Measurements from ENCODE around the gene NFKBIL1.
A peak's percentile ranks its signal among the peaks of the same experiment; 100 is the strongest.
"Not testable (repeated sequence)": the region's sequence is repeated elsewhere in the genome, so short reads cannot be mapped to it uniquely, and the experiment has no call there.

Gene NFKBIL1

DNA sequence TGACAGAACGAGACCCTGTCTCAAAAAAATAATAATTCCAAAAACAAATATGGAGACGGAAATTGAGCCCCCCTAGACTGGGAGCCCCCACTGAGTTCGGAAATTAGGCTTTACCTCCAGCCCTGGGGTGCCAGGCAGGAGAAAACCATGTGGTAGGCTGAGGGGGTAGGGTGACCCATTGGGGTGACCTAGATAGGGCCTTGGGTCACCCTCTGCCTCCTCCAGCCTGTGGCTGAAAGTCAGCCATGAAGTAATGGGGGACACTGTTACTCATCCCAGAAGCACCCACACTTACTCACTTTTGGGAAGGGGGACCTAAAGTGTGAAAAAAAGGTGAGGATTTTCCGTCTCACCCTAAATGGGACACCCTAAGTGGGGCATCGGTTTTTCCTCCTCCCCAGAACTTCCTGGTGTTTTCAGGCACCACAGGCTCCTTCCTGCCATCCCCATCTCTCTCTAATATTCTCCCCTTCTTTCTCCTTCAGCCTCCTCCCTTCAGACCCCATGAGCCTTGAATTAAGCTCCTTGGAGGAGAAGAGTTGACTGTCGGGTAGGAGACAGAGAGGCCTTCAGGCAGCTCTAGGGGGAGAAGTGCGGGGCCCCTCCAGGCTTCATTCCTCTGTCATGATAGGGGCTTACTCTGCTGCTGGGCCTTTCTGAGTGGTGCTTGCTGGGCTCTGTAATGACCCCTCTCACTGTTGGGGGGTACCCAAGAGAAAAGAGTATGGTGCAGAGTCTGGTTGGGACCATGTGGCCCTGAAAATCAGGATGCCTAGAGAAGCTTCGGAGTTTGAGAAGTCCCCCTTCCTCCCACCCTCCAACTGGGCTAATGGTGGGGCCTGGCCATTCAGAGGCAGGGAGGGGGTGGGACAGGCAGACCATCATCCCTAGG lies 32.4 kb downstream of the NFKBIL1 start:
- peak; percentile 67 for DNase-seq
- peak overlapping the region; percentile 97 for H3K4me3 Mint-ChIP-seq
- no peaks in the 10 kb centered on the region for H3K9me3 Mint-ChIP-seq
- H3K36me3 Mint-ChIP-seq (ENCODE audit: low read depth): peaks cover 69% of the 10 kb centered on the region
- H3K27me3 Mint-ChIP-seq: no peaks in the 10 kb centered on the region
- H3K4me1 Mint-ChIP-seq (ENCODE audit: low read depth): peaks cover 75% of the 10 kb centered on the region
- H3K27ac Mint-ChIP-seq: peak overlapping the region; percentile 91

DNA sequence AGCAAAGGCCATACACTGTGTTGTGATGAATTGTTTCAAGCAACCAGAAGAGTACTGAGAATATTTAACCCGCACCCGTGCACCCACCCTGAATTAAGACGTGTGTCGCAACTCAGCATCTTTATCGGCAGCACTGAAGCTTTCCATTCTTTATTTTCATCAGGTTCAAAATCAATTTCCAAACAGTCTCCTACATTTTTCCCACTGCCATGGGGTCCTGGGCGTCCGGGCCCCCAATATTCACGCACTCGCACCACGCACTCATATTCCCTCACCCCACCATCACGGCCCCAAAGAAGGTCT lies 33.0 kb downstream of the NFKBIL1 start:
- Mint-ChIP-seq H3K27ac (peak overlapping the region; percentile 91), H3K4me3 (peak overlapping the region; percentile 97), H3K4me1 (ENCODE audit: low read depth) (peaks cover 75% of the 10 kb centered on the region), H3K36me3 (ENCODE audit: low read depth) (peaks cover 64% of the 10 kb centered on the region), H3K9me3 (no peaks in the 10 kb centered on the region), H3K27me3 (no peaks in the 10 kb centered on the region)
- DNase-seq: no peak

DNA sequence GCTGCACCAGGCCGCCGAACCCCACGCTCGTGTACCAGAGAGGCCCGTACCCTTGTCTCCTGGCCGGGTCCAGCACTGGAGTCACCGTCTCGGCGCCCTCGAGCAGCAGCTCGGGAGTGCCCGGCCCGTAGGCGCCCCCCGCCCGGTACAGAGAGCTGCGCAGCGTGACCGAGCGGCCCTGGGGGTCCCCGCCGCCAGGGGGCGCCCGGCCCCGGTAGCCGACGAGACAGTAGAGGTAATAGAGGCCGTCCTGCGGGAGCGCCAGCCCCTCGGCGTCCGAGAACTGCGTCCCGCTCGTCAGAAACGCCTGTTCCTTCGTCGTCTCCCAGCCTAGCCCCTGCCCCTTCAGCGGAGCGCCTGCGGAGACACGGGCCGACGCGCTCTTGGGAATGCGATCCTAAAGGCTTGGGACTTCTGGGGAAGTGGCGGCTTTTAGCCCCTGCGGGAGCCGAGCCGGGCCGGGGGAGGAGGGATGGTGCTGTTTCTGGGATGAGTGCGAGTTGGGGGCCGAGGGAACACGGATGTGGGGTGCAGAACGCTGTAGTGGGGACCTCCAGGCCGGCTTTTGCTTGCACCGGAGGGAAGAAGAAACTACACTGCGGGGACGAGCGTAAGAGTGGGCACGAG lies 33.5 kb downstream of the NFKBIL1 start:
- H3K9me3 Mint-ChIP-seq: no peaks in the 10 kb centered on the region
- no peaks in the 10 kb centered on the region for H3K27me3 Mint-ChIP-seq
- H3K4me3 Mint-ChIP-seq: peak overlapping the region; percentile 97
- peaks cover 75% of the 10 kb centered on the region for H3K4me1 Mint-ChIP-seq (ENCODE audit: low read depth)
- peaks cover 59% of the 10 kb centered on the region for H3K36me3 Mint-ChIP-seq (ENCODE audit: low read depth)
- DNase-seq: peak; percentile 94
- H3K27ac Mint-ChIP-seq: peak overlapping the region; percentile 91

GRCh38 chr6:31581434-31582229 lies 34.2 kb downstream of the NFKBIL1 start:
- Mint-ChIP-seq H3K9me3 (no peaks in the 10 kb centered on the region), H3K27me3 (no peaks in the 10 kb centered on the region), H3K4me3 (peak overlapping the region; percentile 97), H3K27ac (peak overlapping the region; percentile 91), H3K4me1 (ENCODE audit: low read depth) (peaks cover 78% of the 10 kb centered on the region), H3K36me3 (ENCODE audit: low read depth) (peaks cover 52% of the 10 kb centered on the region)
- DNase-seq: peak; percentile 65

DNA sequence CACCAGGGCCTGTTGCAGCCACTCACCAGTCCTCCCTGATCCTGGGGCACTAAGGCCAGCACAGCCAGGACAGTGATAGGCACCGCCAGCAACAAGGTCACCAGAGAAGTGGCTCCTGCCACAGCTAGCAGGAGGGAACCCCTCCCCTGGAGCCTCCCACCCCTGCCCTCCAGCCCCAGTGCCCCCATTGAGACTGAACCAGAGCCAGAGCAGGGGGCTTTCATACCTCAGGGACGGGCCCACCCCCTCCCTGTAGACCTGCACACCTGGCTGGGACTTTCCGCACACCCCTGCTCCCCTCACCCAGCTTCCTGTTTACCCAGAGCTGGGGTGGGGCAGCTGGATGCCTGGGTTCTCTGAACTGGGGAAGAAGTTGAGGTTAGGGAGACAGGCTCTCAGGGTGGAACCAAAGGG lies 34.8 kb downstream of the NFKBIL1 start, which contains the start of gene LTB:
LTB (minus strand) TSS at position 195 of the 414 bp plus-strand sequence; CDS start at position 188, 7 bp downstream.
- peaks cover 78% of the 10 kb centered on the region for H3K4me1 Mint-ChIP-seq (ENCODE audit: low read depth)
- peak; percentile 73 for DNase-seq
- H3K4me3 Mint-ChIP-seq: peak within 1 kb of the TSS; percentile 97
- H3K36me3 Mint-ChIP-seq (ENCODE audit: low read depth): peaks cover 46% of the 10 kb centered on the region
- peak within 1 kb of the TSS; percentile 91 for H3K27ac Mint-ChIP-seq
- H3K9me3 Mint-ChIP-seq: no peaks in the 10 kb centered on the region
- no peaks in the 10 kb centered on the region for H3K27me3 Mint-ChIP-seq

GRCh38 chr6:31585491-31585890 lies 38.1 kb downstream of the NFKBIL1 start:
- Mint-ChIP-seq H3K4me1 (ENCODE audit: low read depth) (peaks cover 76% of the 10 kb centered on the region), H3K27ac (peak overlapping the region; percentile 94), H3K27me3 (no peaks in the 10 kb centered on the region), H3K36me3 (ENCODE audit: low read depth) (peaks cover 18% of the 10 kb centered on the region), H3K4me3 (peak overlapping the region; percentile 4), H3K9me3 (no peaks in the 10 kb centered on the region)
- DNase-seq: no peak

DNA sequence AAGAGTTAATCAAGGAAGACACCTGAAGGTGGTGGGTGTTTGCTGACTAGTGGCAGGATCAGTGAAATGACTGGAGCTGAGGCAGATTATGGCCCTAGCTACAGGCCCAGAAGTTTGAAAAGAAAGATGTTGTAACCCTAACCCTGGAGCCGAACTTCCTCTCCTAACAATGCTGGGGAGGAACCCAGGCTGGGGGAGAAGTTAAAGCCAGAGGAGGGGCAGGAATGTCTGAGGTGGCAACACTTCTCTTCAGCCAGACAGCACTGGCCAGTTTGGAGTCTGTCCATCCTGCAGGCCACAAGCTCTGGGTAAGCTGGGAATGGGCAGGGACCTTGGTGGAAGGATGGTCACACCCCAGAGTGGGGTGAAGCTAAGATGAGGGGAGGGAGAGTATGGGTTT lies 38.6 kb downstream of the NFKBIL1 start, which contains the start of gene LST1:
LST1 (plus strand) TSS at position 270 of the 400 bp plus-strand sequence. CDS start 1,023 bp downstream, outside the sequence.
- no peaks in the 10 kb centered on the region for H3K27me3 Mint-ChIP-seq
- no peaks in the 10 kb centered on the region for H3K9me3 Mint-ChIP-seq
- H3K27ac Mint-ChIP-seq: peak within 1 kb of the TSS; percentile 94
- H3K4me1 Mint-ChIP-seq (ENCODE audit: low read depth): peaks cover 77% of the 10 kb centered on the region
- H3K36me3 Mint-ChIP-seq (ENCODE audit: low read depth): peaks cover 15% of the 10 kb centered on the region
- DNase-seq: no peak
- H3K4me3 Mint-ChIP-seq: peak within 1 kb of the TSS; percentile 71

- peak overlapping the region; percentile 94 for H3K27ac Mint-ChIP-seq
- no peaks in the 10 kb centered on the region for H3K9me3 Mint-ChIP-seq
- no peaks in the 10 kb centered on the region for H3K27me3 Mint-ChIP-seq
- H3K4me1 Mint-ChIP-seq (ENCODE audit: low read depth): peaks cover 76% of the 10 kb centered on the region
- H3K4me3 Mint-ChIP-seq: peak overlapping the region; percentile 71
- peaks cover 7% of the 10 kb centered on the region for H3K36me3 Mint-ChIP-seq (ENCODE audit: low read depth)
- no peak for DNase-seq
These were observed 39.3 kb downstream of the NFKBIL1 start for GRCh38 chr6:31586599-31587281.

DNA sequence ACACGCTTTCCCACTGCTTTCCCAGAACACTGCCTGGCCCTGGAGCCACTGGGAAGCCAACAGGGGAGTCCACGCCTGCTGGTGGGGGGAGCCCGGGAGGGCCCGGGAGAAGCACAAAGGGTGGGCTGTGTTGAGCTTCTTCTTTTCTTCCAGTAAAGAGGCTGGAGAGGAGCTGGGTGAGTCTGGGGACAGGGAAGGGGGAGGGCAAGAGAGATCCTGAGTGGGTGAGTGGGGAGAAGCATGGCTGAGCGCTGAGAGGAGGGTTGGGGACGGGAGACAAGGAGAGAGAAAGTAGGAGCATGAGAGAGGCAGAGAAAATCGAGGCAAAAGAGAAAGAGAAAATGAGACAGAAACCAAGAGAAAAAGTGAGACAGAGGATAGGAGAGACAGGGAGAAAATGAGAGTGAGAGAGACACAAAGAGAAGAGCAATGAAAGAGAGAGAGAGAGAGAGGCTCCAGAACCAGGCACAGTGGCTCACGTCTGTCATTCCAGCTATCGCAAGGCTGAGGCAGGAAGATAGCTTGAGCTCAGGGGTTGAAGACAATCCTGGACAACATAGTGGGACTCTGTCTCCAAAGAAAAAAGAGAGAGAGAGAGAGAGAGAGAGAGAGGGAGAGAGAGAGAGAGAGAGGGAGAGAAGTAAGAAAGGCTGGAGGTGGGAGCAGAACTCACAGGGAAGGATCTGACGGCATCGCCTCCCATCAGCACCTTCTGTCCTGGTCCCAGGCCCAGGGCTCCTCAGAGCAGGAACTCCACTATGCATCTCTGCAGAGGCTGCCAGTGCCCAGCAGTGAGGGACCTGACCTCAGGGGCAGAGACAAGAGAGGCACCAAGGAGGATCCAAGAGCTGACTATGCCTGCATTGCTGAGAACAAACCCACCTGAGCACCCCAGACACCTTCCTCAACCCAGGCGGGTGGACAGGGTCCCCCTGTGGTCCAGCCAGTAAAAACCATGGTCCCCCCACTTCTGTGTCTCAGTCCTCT lies 40.7 kb downstream of the NFKBIL1 start:
- Mint-ChIP-seq H3K9me3 (no peaks in the 10 kb centered on the region), H3K36me3 (ENCODE audit: low read depth) (peaks cover 2% of the 10 kb centered on the region), H3K27ac (peak overlapping the region; percentile 94), H3K4me3 (peak overlapping the region; percentile 74), H3K27me3 (no peaks in the 10 kb centered on the region), H3K4me1 (ENCODE audit: low read depth) (peaks cover 74% of the 10 kb centered on the region)
- DNase-seq: peak; percentile 60

- no peaks in the 10 kb centered on the region for H3K27me3 Mint-ChIP-seq
- H3K4me3 Mint-ChIP-seq: peak overlapping the region; percentile 18
- H3K36me3 Mint-ChIP-seq (ENCODE audit: low read depth): no peaks in the 10 kb centered on the region
- H3K27ac Mint-ChIP-seq: peak overlapping the region; percentile 68
- H3K4me1 Mint-ChIP-seq (ENCODE audit: low read depth): peaks cover 73% of the 10 kb centered on the region
- no peaks in the 10 kb centered on the region for H3K9me3 Mint-ChIP-seq
- DNase-seq: no peak
These were observed 41.7 kb downstream of the NFKBIL1 start for GRCh38 chr6:31588871-31589650.

- not testable (repeated sequence) for DNase-seq; H3K4me3 Mint-ChIP-seq; H3K9me3 Mint-ChIP-seq; H3K36me3 Mint-ChIP-seq (ENCODE audit: low read depth); H3K27me3 Mint-ChIP-seq
- Mint-ChIP-seq H3K27ac (peak overlapping the region; percentile 26), H3K4me1 (ENCODE audit: low read depth) (peaks cover 68% of the 10 kb centered on the region)
These were observed 43.3 kb downstream of the NFKBIL1 start for GRCh38 chr6:31590691-31591090.

DNA sequence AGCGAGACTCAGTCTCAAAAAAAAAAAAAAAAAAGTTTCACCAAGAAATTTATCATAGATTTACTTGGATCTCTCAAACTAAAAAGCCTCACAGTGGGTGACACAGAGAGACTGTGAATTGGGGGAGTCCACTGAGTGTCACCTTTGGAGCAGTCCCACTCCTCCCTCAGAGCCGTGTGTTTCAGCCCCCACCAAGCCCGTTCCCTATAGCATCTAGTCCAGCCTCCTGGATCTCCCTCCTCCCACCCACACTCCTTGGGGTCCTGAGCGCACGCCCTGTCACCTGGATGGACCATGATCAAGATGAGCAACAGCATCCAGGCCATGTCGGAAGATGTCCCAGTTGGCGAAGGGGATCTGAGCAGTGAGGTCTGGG lies 45.0 kb downstream of the NFKBIL1 start:
- H3K36me3 Mint-ChIP-seq (ENCODE audit: low read depth): no peaks in the 10 kb centered on the region
- no peak for DNase-seq
- H3K9me3 Mint-ChIP-seq: no peaks in the 10 kb centered on the region
- peak overlapping the region; percentile 84 for H3K27ac Mint-ChIP-seq
- peak overlapping the region; percentile 65 for H3K4me3 Mint-ChIP-seq
- H3K27me3 Mint-ChIP-seq: no peaks in the 10 kb centered on the region
- peaks cover 63% of the 10 kb centered on the region for H3K4me1 Mint-ChIP-seq (ENCODE audit: low read depth)

Data from activated T-cell treated with anti-CD3 and anti-CD28 coated beads, Interleukin-2, amount 50 U/mL, for 24 hours (primary cell).